NCI-H510A (cell line): ENCODE results near the gene CBX6.

Experiments used
- DNase-seq: peaks from one replicate; lab custom pipeline; 2025; lab: John Stamatoyannopoulos, UW

Gene CBX6

DNA sequence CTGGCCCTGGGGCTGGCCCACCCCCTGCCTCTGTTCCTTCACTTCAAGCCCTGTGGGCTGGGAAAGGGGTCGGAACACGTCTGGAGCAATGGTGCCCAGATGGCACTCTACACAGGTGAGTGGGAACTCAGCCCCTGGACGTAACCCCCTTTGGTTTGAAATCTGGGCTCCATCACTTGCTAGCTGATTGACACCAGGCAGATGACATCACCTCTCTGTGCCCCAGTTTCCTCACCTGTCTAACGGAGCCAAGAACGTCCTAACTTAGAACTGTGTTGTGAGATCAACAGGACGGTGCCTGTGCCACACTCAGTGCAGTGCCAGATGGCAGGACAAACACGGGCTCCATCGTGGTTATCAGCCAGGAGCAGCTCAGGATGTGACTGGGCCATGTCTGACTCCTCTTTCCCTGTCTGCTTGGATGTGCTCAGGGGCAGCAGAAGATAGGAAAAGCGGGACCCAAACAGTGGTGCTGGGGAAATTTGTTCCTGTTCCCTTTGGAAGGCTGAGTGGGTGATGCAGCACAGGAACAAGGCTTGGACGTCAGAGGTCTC is 52.6 kb downstream of the CBX6 start:
- DNase-seq = no peak

DNA sequence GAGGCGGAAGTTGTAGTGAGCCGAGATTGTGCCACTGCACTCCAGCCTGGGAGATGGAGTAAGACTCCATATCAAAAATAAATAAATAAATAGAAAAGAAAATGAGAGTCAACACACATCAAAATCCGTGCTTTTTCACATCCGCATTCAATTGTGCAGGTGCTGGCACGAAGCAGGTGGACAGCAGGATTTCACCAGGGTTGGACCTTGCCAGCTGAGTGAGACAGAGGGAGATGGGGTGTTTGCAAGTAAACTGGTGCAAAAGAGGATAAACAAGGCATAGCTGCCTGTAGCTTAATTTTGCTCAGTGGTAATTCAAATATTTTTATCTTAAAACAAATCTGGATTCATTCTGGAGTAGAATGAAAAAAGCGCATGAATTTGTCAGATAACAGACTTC is 54.8 kb downstream of the CBX6 start:
- no peak for DNase-seq

DNA sequence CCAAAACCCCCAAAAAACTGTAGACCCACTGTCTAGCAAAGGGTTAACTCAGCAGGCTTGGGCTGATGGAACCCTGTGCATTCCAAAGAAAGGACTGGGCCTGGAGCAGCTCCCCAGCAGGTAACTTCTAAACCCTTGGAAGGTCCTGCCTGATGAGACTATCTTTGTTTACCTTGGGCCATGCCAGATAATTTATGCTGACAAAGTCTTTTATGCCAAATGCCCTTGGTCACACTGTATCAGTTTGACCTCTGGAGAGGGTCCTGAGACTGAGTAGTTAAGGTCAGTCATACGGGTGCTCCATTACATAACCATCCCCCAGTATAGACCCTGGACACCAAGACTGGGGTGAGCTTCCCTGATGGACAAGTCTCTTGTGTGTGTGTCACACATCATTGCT is 56.2 kb downstream of the CBX6 start:
- DNase-seq = no peak
